OCI-LY7 (cell line): ENCODE data around the gene MLLT10. TPM values are rescaled to one million over a fixed set of nuclear protein-coding genes. Genes with fewer than 3 reads are reported as not detected.

Experiments
- BruUV-seq: library from RNA; stranded (reverse); fragments of 400-500 nt; replicated peaks from 2 replicates; lab custom pipeline; 2021; lab: Mats Ljungman, UMichigan
- CTCF ChIA-PET: fragments of 300-600 bp; sonication (Branson Sonifier 250); formaldehyde crosslinking; loops from one replicate; lab custom pipeline; 2022; ENCODE audit warnings: antibody characterized with exemption; ENCODE audit not compliant: unreplicated experiment; lab: Charles Lee
- POLR2A ChIA-PET: fragments of 300-600 bp; sonication (Branson Sonifier 250); formaldehyde crosslinking; loops from one replicate; lab custom pipeline; 2022; ENCODE audit warnings: antibody characterized with exemption; lab: Charles Lee
- DNase-seq: peaks from one replicate; pipeline ENCODE4 v3.0.0-alpha.2; 2015; ENCODE audit warnings: low spot score
- H2AFZ ChIP-seq: fragments of 200-600 bp; sonication (generic), shearing (Covaris generic); 2 replicates; pipeline ENCODE4 v1.6.1; 2014; ENCODE audit warnings: mild to moderate bottlenecking, antibody characterized with exemption, low read length, moderate library complexity
- H3K27ac ChIP-seq: fragments of 200-600 bp; sonication (generic); 2 replicates; pipeline ENCODE4 v1.5.1; 2014; ENCODE audit warnings: mixed run types, low read depth, mild to moderate bottlenecking, moderate library complexity, low read length, inconsistent platforms; ENCODE audit not compliant: poor library complexity, severe bottlenecking
- H3K36me3 ChIP-seq: fragments of 200-600 bp; sonication (generic); 2 replicates; pipeline ENCODE4 v1.6.1; 2014; ENCODE audit warnings: mild to moderate bottlenecking, antibody characterized with exemption, low read length, moderate library complexity, mixed read lengths; ENCODE audit not compliant: insufficient read depth
- H3K4me1 ChIP-seq: fragments of 200-600 bp; sonication (generic); 2 replicates; pipeline ENCODE4 v1.5.1; 2014; ENCODE audit warnings: mild to moderate bottlenecking, low read length; ENCODE audit not compliant: insufficient read depth, poor library complexity, severe bottlenecking
- H3K4me2 ChIP-seq: fragments of 200-600 bp; sonication (generic); 2 replicates; pipeline ENCODE4 v1.6.1; 2014; ENCODE audit warnings: mild to moderate bottlenecking, low read length
- H3K4me3 ChIP-seq: fragments of 200-600 bp; sonication (generic); 2 replicates; pipeline ENCODE4 v1.5.1; 2014; ENCODE audit warnings: mild to moderate bottlenecking, low read depth, low read length; ENCODE audit not compliant: poor library complexity, severe bottlenecking
- H3K79me2 ChIP-seq: fragments of 200-600 bp; sonication (generic); 2 replicates; pipeline ENCODE4 v1.6.1; 2016; ENCODE audit warnings: low read depth, mild to moderate bottlenecking, low read length, moderate library complexity, mixed read lengths; ENCODE audit not compliant: insufficient read depth
- H3K9me2 ChIP-seq: fragments of 200-600 bp; sonication (generic); 2 replicates; pipeline ENCODE4 v1.6.1; 2016; ENCODE audit warnings: mild to moderate bottlenecking, low read length, mixed read lengths; ENCODE audit not compliant: insufficient read depth
- H3K9me3 ChIP-seq: fragments of 200-600 bp; sonication (generic); 2 replicates; pipeline ENCODE4 v1.6.1; 2014; ENCODE audit warnings: mild to moderate bottlenecking, mixed run types, low read length, mixed read lengths
- H4K20me1 ChIP-seq: fragments of 200-600 bp; sonication (generic); 2 replicates; pipeline ENCODE4 v1.6.1; 2014; ENCODE audit warnings: mild to moderate bottlenecking, antibody characterized with exemption, low read length, moderate library complexity, mixed read lengths; ENCODE audit not compliant: insufficient read depth
- EZH2phosphoT487 ChIP-seq: fragments of 200-600 bp; sonication (generic); IDR thresholded peaks from 2 replicates; pipeline ENCODE4 v1.6.1; 2018; ENCODE audit warnings: low read depth, borderline replicate concordance, mild to moderate bottlenecking, mixed run types, antibody characterized with exemption, low read length, moderate library complexity, mixed read lengths
- intact Hi-C: fragments of 100-400 bp; cut with micrococcal nuclease; formaldehyde crosslinking; loops from one replicate; pipeline ENCODE4 v1.10.0; 2022; ENCODE audit not compliant: unreplicated experiment
- total RNA-seq, 2 experiments: library from RNA; depleted of rRNA in 1 of 2; stranded (reverse); fragments of >200 nt in 1 of 2; shearing (Covaris generic) in 1 of 2; gene quantifications; 2 replicates each; pipeline ENCODE4 v1.2.3, GENCODE V29; 2014 to 2022
- TF ChIP-seq, protein P1 (sequence below): fragments of 200-600 bp; sonication (generic); conservative IDR thresholded peaks from 2 replicates; pipeline ENCODE4 v1.5.1; 2014; ENCODE audit warnings: mild to moderate bottlenecking, antibody characterized with exemption, low read length, moderate library complexity, mixed read lengths

The MLLT10 gene
- total RNA-seq, 2 experiments from 2014 or later = 68.4 to 74.0 TPM

GRCh38 chr10:21722209-21722608 lies 188.2 kb downstream of the MLLT10 start:
- Histone ChIP-seq H3K79me2 (no peaks in the 10 kb centered on the region), H4K20me1 (no peaks in the 10 kb centered on the region), H3K9me2 (no peaks in the 10 kb centered on the region), H3K4me3 (no peak overlapping the region), H3K4me1 (no peaks in the 10 kb centered on the region), H2AFZ (no peak overlapping the region), H3K9me3 (no peaks in the 10 kb centered on the region), H3K36me3 (peaks cover 24% of the 10 kb centered on the region), H3K27ac (no peak overlapping the region), H3K4me2 (no peak overlapping the region)
- BruUV-seq = no TSS peak
- CTCF ChIA-PET = no interaction called here
- TF ChIP-seq, protein P1, sequence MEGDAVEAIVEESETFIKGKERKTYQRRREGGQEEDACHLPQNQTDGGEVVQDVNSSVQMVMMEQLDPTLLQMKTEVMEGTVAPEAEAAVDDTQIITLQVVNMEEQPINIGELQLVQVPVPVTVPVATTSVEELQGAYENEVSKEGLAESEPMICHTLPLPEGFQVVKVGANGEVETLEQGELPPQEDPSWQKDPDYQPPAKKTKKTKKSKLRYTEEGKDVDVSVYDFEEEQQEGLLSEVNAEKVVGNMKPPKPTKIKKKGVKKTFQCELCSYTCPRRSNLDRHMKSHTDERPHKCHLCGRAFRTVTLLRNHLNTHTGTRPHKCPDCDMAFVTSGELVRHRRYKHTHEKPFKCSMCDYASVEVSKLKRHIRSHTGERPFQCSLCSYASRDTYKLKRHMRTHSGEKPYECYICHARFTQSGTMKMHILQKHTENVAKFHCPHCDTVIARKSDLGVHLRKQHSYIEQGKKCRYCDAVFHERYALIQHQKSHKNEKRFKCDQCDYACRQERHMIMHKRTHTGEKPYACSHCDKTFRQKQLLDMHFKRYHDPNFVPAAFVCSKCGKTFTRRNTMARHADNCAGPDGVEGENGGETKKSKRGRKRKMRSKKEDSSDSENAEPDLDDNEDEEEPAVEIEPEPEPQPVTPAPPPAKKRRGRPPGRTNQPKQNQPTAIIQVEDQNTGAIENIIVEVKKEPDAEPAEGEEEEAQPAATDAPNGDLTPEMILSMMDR = no peak
- TF ChIP-seq EZH2phosphoT487 = no peak
- intact Hi-C loops = no loop called here
- POLR2A ChIA-PET = interaction anchor here (1.7 to 2.1 kb wide), 2 partner anchors 8 to 10 kb away, joined by 4 to 9 read pairs; no protein-coding TSS in a partner anchor
- DNase-seq = no peak

GRCh38 chr10:21724020-21724589 lies 190.1 kb downstream of the MLLT10 start:
- intact Hi-C loops = no loop called here
- Histone ChIP-seq H4K20me1 (no peaks in the 10 kb centered on the region), H3K79me2 (no peaks in the 10 kb centered on the region), H3K4me2 (no peak overlapping the region), H2AFZ (no peak overlapping the region), H3K4me1 (no peaks in the 10 kb centered on the region), H3K4me3 (no peak overlapping the region), H3K36me3 (peaks cover 37% of the 10 kb centered on the region), H3K9me3 (no peaks in the 10 kb centered on the region), H3K27ac (no peak overlapping the region), H3K9me2 (no peaks in the 10 kb centered on the region)
- no TSS peak for BruUV-seq
- ChIA-PET POLR2A (interaction anchor here (0.6 to 1.5 kb wide), 6 partner anchors 11 to 426 kb away, joined by 3 to 16 read pairs (median 3); no protein-coding TSS in a partner anchor), CTCF (no interaction called here)
- TF ChIP-seq EZH2phosphoT487 = no peak
- TF ChIP-seq, protein P1 = no peak
- DNase-seq = no peak

GRCh38 chr10:21724687-21725367 lies 190.8 kb downstream of the MLLT10 start:
- no peaks in the 10 kb centered on the region for H3K9me3 ChIP-seq
- TF ChIP-seq, protein P1 = no peak
- BruUV-seq = no TSS peak
- no peaks in the 10 kb centered on the region for H3K79me2 ChIP-seq
- no peaks in the 10 kb centered on the region for H3K9me2 ChIP-seq
- H3K36me3 ChIP-seq = peaks cover 42% of the 10 kb centered on the region
- CTCF ChIA-PET = no interaction called here
- H3K27ac ChIP-seq = no peak overlapping the region
- H3K4me2 ChIP-seq = no peak overlapping the region
- intact Hi-C loops = no loop called here
- H4K20me1 ChIP-seq = no peaks in the 10 kb centered on the region
- POLR2A ChIA-PET = interaction anchor here (0.6 to 1.4 kb wide), 8 partner anchors 10 to 427 kb away, joined by 3 to 16 read pairs (median 3); no protein-coding TSS in a partner anchor
- no peak overlapping the region for H3K4me3 ChIP-seq
- H3K4me1 ChIP-seq = no peaks in the 10 kb centered on the region
- DNase-seq = peak; percentile 38
- H2AFZ ChIP-seq = no peak overlapping the region
